ENCODE measurements around the gene PLCG1. TPM values are rescaled to one million over a fixed set of nuclear protein-coding genes. Genes with fewer than 3 reads are reported as not detected.

Gene PLCG1
- total and polyA plus RNA-seq, 7 donors: 16.0 to 43.1 (median 22.9) TPM

GRCh38 chr20:41158082-41158625, 20.8 kb downstream of the PLCG1 start:
- intact Hi-C loops (cut with DNase I): no loop called here
- no peaks in the 10 kb centered on the region for H3K27me3 ChIP-seq (ENCODE audit: insufficient read depth in 3 of 3, low read length in 2 of 3)
- WGBS, 3 donors: 73 to 81% (median 73%) methylated on average over 6 of the region's 6 CpGs
- no peak for ATAC-seq
- no peaks in the 10 kb centered on the region for H3K9me3 ChIP-seq
- DNase-seq: peak in 1 of 2 donors; percentile 2
- no peak for TF ChIP-seq CTCF (IDR thresholded peaks at IDR 0.05)
- H3K4me3 ChIP-seq: no peak overlapping the region
- peaks cover 0 to 26% of the 10 kb centered on the region in 2 donors for H3K36me3 ChIP-seq (ENCODE audit: insufficient read depth in 1 of 2, low read depth in 1 of 2)
- no peak overlapping the region for H3K27ac ChIP-seq
- H3K4me1 ChIP-seq: peaks cover 39% of the 10 kb centered on the region

- Histone ChIP-seq H3K27me3 (ENCODE audit: insufficient read depth in 3 of 3, low read length in 2 of 3) (no peaks in the 10 kb centered on the region), H3K4me3 (no peak overlapping the region), H3K36me3 (ENCODE audit: insufficient read depth in 1 of 2, low read depth in 1 of 2) (peaks cover 3 to 40% of the 10 kb centered on the region in 2 donors), H3K27ac (no peak overlapping the region), H3K4me1 (peaks cover 25% of the 10 kb centered on the region), H3K9me3 (no peaks in the 10 kb centered on the region)
- 76 to 81% (median 79%) methylated on average over 10 of the region's 10 CpGs for WGBS, 3 donors
- intact Hi-C loops (cut with DNase I): no loop called here
- DNase-seq (no peak), ATAC-seq (no peak)
- no peak for TF ChIP-seq CTCF (IDR thresholded peaks at IDR 0.05)
These were observed 22.2 kb downstream of the PLCG1 start for GRCh38 chr20:41159547-41159946.

- peaks cover 3 to 51% of the 10 kb centered on the region in 2 donors for H3K36me3 ChIP-seq (ENCODE audit: insufficient read depth in 1 of 2, low read depth in 1 of 2)
- peaks cover 15% of the 10 kb centered on the region for H3K4me1 ChIP-seq
- ATAC-seq (no peak), DNase-seq (no peak)
- no peaks in the 10 kb centered on the region for H3K27me3 ChIP-seq (ENCODE audit: insufficient read depth in 3 of 3, low read length in 2 of 3)
- no peak overlapping the region for H3K27ac ChIP-seq
- WGBS, 3 donors: 42 to 60% (median 48%) methylated on average over 2 of the region's 2 CpGs
- intact Hi-C loops (cut with DNase I): no loop called here
- no peaks in the 10 kb centered on the region for H3K9me3 ChIP-seq
- no peak overlapping the region for H3K4me3 ChIP-seq
- no peak for TF ChIP-seq CTCF (IDR thresholded peaks at IDR 0.05)
These were observed 23.3 kb downstream of the PLCG1 start for GRCh38 chr20:41160686-41161085.

GRCh38 chr20:41161886-41162285, 24.5 kb downstream of the PLCG1 start:
- Histone ChIP-seq H3K27ac (no peak overlapping the region), H3K4me3 (no peak overlapping the region), H3K9me3 (no peaks in the 10 kb centered on the region), H3K36me3 (ENCODE audit: insufficient read depth in 1 of 2, low read depth in 1 of 2) (peaks cover 3 to 63% of the 10 kb centered on the region in 2 donors), H3K4me1 (peaks cover 7% of the 10 kb centered on the region), H3K27me3 (ENCODE audit: insufficient read depth in 3 of 3, low read length in 2 of 3) (no peaks in the 10 kb centered on the region)
- no peak for TF ChIP-seq CTCF (IDR thresholded peaks at IDR 0.05)
- DNase-seq (no peak), ATAC-seq (peak in 2 of 4 donors; percentile 17 to 41)
- intact Hi-C loops (cut with DNase I): no loop called here
- WGBS, 3 donors: 22 to 43% (median 28%) methylated on average over 1 of the region's 1 CpG

- 93 to 99% (median 94%) methylated on average over 8 to 11 of the region's 11 CpGs for WGBS, 3 donors
- no peak for TF ChIP-seq CTCF (IDR thresholded peaks at IDR 0.05)
- Histone ChIP-seq H3K27me3 (ENCODE audit: insufficient read depth in 3 of 3, low read length in 2 of 3) (no peaks in the 10 kb centered on the region), H3K27ac (no peak overlapping the region), H3K9me3 (no peaks in the 10 kb centered on the region), H3K4me3 (no peak overlapping the region), H3K36me3 (ENCODE audit: insufficient read depth in 1 of 2, low read depth in 1 of 2) (peaks cover 3 to 68% of the 10 kb centered on the region in 2 donors), H3K4me1 (peaks cover 7% of the 10 kb centered on the region)
- DNase-seq (no peak), ATAC-seq (no peak)
- intact Hi-C loops (cut with DNase I): no loop called here
These were observed 25.1 kb downstream of the PLCG1 start for GRCh38 chr20:41162396-41162795.
